HEK293 (cell line): ENCODE results near the gene AIM2.

ENCODE experiments used
- CTCF ChIA-PET: fragments of 350-600 bp; formaldehyde crosslinking; extraction: SDS; loops from one replicate; lab custom pipeline; 2021; ENCODE audit warnings: antibody characterized with exemption; lab: Yijun Ruan, JAX
- POLR2A ChIA-PET: fragments of 300-600 bp; formaldehyde crosslinking; extraction: SDS; loops from one replicate; lab custom pipeline; 2020; ENCODE audit warnings: antibody characterized with exemption, inconsistent platforms; lab: Yijun Ruan, JAX
- H3K27ac ChIP-seq: fragments of 200-500 bp; sonication (Bioruptor generic); 2 replicates; pipeline ENCODE4 v1.5.1; 2014; ENCODE audit warnings: low read depth, low read length, control low read depth, inconsistent platforms; ENCODE audit errors: extremely low read depth
- H3K36me3 ChIP-seq, 2 experiments: fragments of 200-500 bp in 1 of 2; sonication (Bioruptor generic) in 1 of 2; 1 replicate in 1 of 2; 2 replicates in 1 of 2; pipeline ENCODE4 v1.5.1; 2014 to 2017; ENCODE audit warnings: inconsistent platforms in 2 of 2, low read length in 2 of 2; ENCODE audit not compliant: control insufficient read depth in 2 of 2, insufficient read depth in 1 of 2
- H3K4me1 ChIP-seq: fragments of 200-500 bp; sonication (Bioruptor generic); 2 replicates; pipeline ENCODE4 v1.5.1; 2014; ENCODE audit warnings: mild to moderate bottlenecking, low read length, inconsistent platforms; ENCODE audit not compliant: control insufficient read depth, insufficient read depth
- H3K4me3 ChIP-seq: 2 replicates; pipeline ENCODE4 v1.5.1; 2011; ENCODE audit warnings: low read depth, mild to moderate bottlenecking, control low read depth, low read length, moderate library complexity
- H3K9me3 ChIP-seq: fragments of 200-500 bp; sonication (Bioruptor generic); 2 replicates; pipeline ENCODE4 v1.5.1; 2014; ENCODE audit warnings: low read depth, low read length, inconsistent platforms; ENCODE audit not compliant: control insufficient read depth, insufficient read depth
- BCL11A ChIP-seq: fragments of 450-650 bp; formaldehyde crosslinking; IDR thresholded peaks from 2 replicates; pipeline ENCODE4 v1.5.1; 2016; ENCODE audit warnings: low read depth, missing biosample characterization, missing genetic modification characterization
- GFI1B ChIP-seq: fragments of 450-650 bp; formaldehyde crosslinking; IDR thresholded peaks from 2 replicates; pipeline ENCODE4 v1.5.1; 2016; ENCODE audit warnings: missing biosample characterization, missing genetic modification characterization
- MEIS1 ChIP-seq: sonication (generic); formaldehyde crosslinking; IDR thresholded peaks from 2 replicates; pipeline ENCODE4 v1.8.1; 2022; ENCODE audit warnings: missing genetic modification reagents, mild to moderate bottlenecking, borderline replicate concordance
- TRIM28 ChIP-seq: IDR thresholded peaks from 2 replicates; pipeline ENCODE4 v1.6.1; 2011; ENCODE audit warnings: low read length, control low read depth, borderline replicate concordance
- ZNF114 ChIP-seq: fragments of 450-650 bp; formaldehyde crosslinking; IDR thresholded peaks from 2 replicates; pipeline ENCODE4 v1.5.0; 2017; ENCODE audit warnings: missing biosample characterization, missing genetic modification characterization
- ZNF2 ChIP-seq: fragments of 450-650 bp; formaldehyde crosslinking; IDR thresholded peaks from 2 replicates; pipeline ENCODE4 v1.5.1; 2016; ENCODE audit warnings: missing biosample characterization, missing genetic modification characterization
- ZNF26 ChIP-seq: fragments of 450-650 bp; formaldehyde crosslinking; IDR thresholded peaks from 2 replicates; pipeline ENCODE4 v1.5.1; 2016; ENCODE audit warnings: missing biosample characterization, missing genetic modification characterization
- ZNF280D ChIP-seq: fragments of 450-650 bp; formaldehyde crosslinking; IDR thresholded peaks from 2 replicates; pipeline ENCODE4 v1.5.1; 2016; ENCODE audit warnings: missing biosample characterization, missing genetic modification characterization
- ZNF394 ChIP-seq: fragments of 450-650 bp; formaldehyde crosslinking; IDR thresholded peaks from 2 replicates; pipeline ENCODE4 v1.5.1; 2016; ENCODE audit warnings: missing biosample characterization, missing genetic modification characterization, mild to moderate bottlenecking, moderate library complexity, borderline replicate concordance
- ZNF404 ChIP-seq: fragments of 450-650 bp; formaldehyde crosslinking; IDR thresholded peaks from 2 replicates; pipeline ENCODE4 v1.5.1; 2017; ENCODE audit warnings: missing biosample characterization, missing genetic modification characterization
- ZNF510 ChIP-seq: fragments of 450-650 bp; formaldehyde crosslinking; IDR thresholded peaks from 2 replicates; pipeline ENCODE4 v1.5.1; 2018; ENCODE audit warnings: mild to moderate bottlenecking, missing genetic modification characterization, missing biosample characterization; ENCODE audit not compliant: insufficient replicate concordance
- ZNF529 ChIP-seq: fragments of 450-650 bp; formaldehyde crosslinking; IDR thresholded peaks from 2 replicates; pipeline ENCODE4 v1.5.1; 2017; ENCODE audit warnings: missing genetic modification characterization, missing biosample characterization; ENCODE audit not compliant: insufficient replicate concordance
- ZNF639 ChIP-seq: fragments of 450-650 bp; formaldehyde crosslinking; IDR thresholded peaks from 2 replicates; pipeline ENCODE4 v1.5.1; 2016; ENCODE audit warnings: missing biosample characterization, missing genetic modification characterization
- ZNF670 ChIP-seq: fragments of 450-650 bp; formaldehyde crosslinking; IDR thresholded peaks from 2 replicates; pipeline ENCODE4 v1.5.1; 2016; ENCODE audit warnings: missing biosample characterization, missing genetic modification characterization, low read depth
- ZNF707 ChIP-seq: fragments of 450-650 bp; formaldehyde crosslinking; IDR thresholded peaks from 2 replicates; pipeline ENCODE4 v1.5.1; 2016; ENCODE audit warnings: missing biosample characterization, missing genetic modification characterization
- ZNF792 ChIP-seq: fragments of 450-650 bp; formaldehyde crosslinking; IDR thresholded peaks from 2 replicates; pipeline ENCODE4 v1.5.1; 2016; ENCODE audit warnings: missing biosample characterization, missing genetic modification characterization
- ZNF837 ChIP-seq: fragments of 450-650 bp; formaldehyde crosslinking; IDR thresholded peaks from 2 replicates; pipeline ENCODE4 v1.5.1; 2016; ENCODE audit warnings: missing biosample characterization, missing genetic modification characterization
- ZXDB ChIP-seq: fragments of 450-650 bp; formaldehyde crosslinking; IDR thresholded peaks from 2 replicates; pipeline ENCODE4 v1.5.1; 2016; ENCODE audit warnings: missing biosample characterization, missing genetic modification characterization

The AIM2 gene

GRCh38 chr1:159089184-159089791 lies 12.7 kb upstream of the AIM2 start (continued):
- TF ChIP-seq ZNF26 (tag by site-specific recombination) (no peak), GFI1B (tag by site-specific recombination) (no peak)

- no peak overlapping the region for H3K4me3 ChIP-seq
- H3K9me3 ChIP-seq, result no peaks in the 10 kb centered on the region
- no peak overlapping the region for H3K27ac ChIP-seq
- ChIA-PET CTCF (interaction anchor here (0.6 to 1.5 kb wide), 18 partner anchors 9 to 1693 kb away, joined by 3 to 4 read pairs (median 3); no protein-coding TSS in a partner anchor), POLR2A (no interaction called here)
- H3K36me3 ChIP-seq, result no peaks in the 10 kb centered on the region
- no peaks in the 10 kb centered on the region for H3K4me1 ChIP-seq
- no peak for TF ChIP-seq MEIS1 (CRISPR knock-in tag)
- no peak for TF ChIP-seq ZNF394
These were observed 12.1 kb upstream of the AIM2 start for GRCh38 chr1:159088546-159089183.

GRCh38 chr1:159088050-159088449 lies 11.5 kb upstream of the AIM2 start:
- no peak overlapping the region for H3K27ac ChIP-seq
- no peaks in the 10 kb centered on the region for H3K4me1 ChIP-seq
- no peaks in the 10 kb centered on the region for H3K36me3 ChIP-seq
- TF ChIP-seq ZNF670 (tag by site-specific recombination), result no peak
- no peak for TF ChIP-seq ZNF404
- TF ChIP-seq ZNF510 (tag by site-specific recombination), result no peak
- TF ChIP-seq TRIM28, result no peak
- TF ChIP-seq ZNF280D (tag by site-specific recombination), result no peak
- no peak for TF ChIP-seq ZNF639 (tag by site-specific recombination)
- TF ChIP-seq BCL11A (tag by site-specific recombination), result no peak
- TF ChIP-seq ZNF707 (tag by site-specific recombination), result no peak
- no peak for TF ChIP-seq ZXDB (tag by site-specific recombination)
- no peak for TF ChIP-seq ZNF114
- TF ChIP-seq ZNF792 (tag by site-specific recombination), result no peak
- no peak for TF ChIP-seq ZNF2 (tag by site-specific recombination)
- no peak for TF ChIP-seq ZNF529
- no peak for TF ChIP-seq ZNF837 (tag by site-specific recombination)
- ChIA-PET CTCF (interaction anchor here (0.6 to 1.5 kb wide), 8 partner anchors 9 to 1213 kb away, joined by 3 to 4 read pairs (median 3); no protein-coding TSS in a partner anchor), POLR2A (no interaction called here)
- H3K4me3 ChIP-seq, result no peak overlapping the region
- no peaks in the 10 kb centered on the region for H3K9me3 ChIP-seq
